Mesendoderm (in vitro differentiated cells): Measurements from ENCODE around the gene WSB2.

Source experiments
- DNase-seq: peaks from one replicate; pipeline ENCODE4 v3.0.0; 2013
- H2AK5ac ChIP-seq: 2 replicates; pipeline ENCODE4 v1.6.1; 2013; ENCODE audit warnings: low read length, inconsistent platforms
- H2BK120ac ChIP-seq: 2 replicates; pipeline ENCODE4 v1.6.1; 2013; ENCODE audit warnings: low read depth, mild to moderate bottlenecking, low read length, moderate library complexity, mixed read lengths
- H2BK15ac ChIP-seq: replicated peaks from 2 replicates; pipeline ENCODE4 v1.6.1; 2013; ENCODE audit warnings: low read depth, mild to moderate bottlenecking, moderate library complexity
- H2BK5ac ChIP-seq: 2 replicates; pipeline ENCODE4 v1.6.1; 2013; ENCODE audit warnings: low read length, inconsistent platforms
- H3K18ac ChIP-seq: 2 replicates; pipeline ENCODE4 v1.6.1; 2013; ENCODE audit warnings: mild to moderate bottlenecking, low read length, mixed read lengths
- H3K23ac ChIP-seq: one replicate; pipeline ENCODE4 v1.6.1; 2013; ENCODE audit warnings: low read length
- H3K27ac ChIP-seq: 2 replicates; pipeline ENCODE4 v1.5.1; 2013; ENCODE audit warnings: low read depth, mild to moderate bottlenecking, inconsistent platforms, low read length, moderate library complexity
- H3K27me3 ChIP-seq: 2 replicates; pipeline ENCODE4 v1.6.1; 2013; ENCODE audit warnings: low read length, control low read depth, mild to moderate bottlenecking, inconsistent platforms; ENCODE audit not compliant: insufficient read depth, poor library complexity
- H3K36me3 ChIP-seq: 2 replicates; pipeline ENCODE4 v1.6.1; 2013; ENCODE audit warnings: low read length, inconsistent platforms; ENCODE audit not compliant: control insufficient read depth, insufficient read depth
- H3K4ac ChIP-seq: one replicate; pipeline ENCODE4 v1.6.1; 2013; ENCODE audit warnings: low read depth, mild to moderate bottlenecking, low read length, moderate library complexity
- H3K4me1 ChIP-seq: 2 replicates; pipeline ENCODE4 v1.6.1; 2013; ENCODE audit warnings: low read depth, low read length, inconsistent platforms; ENCODE audit not compliant: control insufficient read depth
- H3K4me2 ChIP-seq: 2 replicates; pipeline ENCODE4 v1.6.1; 2013; ENCODE audit warnings: low read length
- H3K4me3 ChIP-seq: 2 replicates; pipeline ENCODE4 v1.5.1; 2013; ENCODE audit warnings: mild to moderate bottlenecking, low read length
- H3K56ac ChIP-seq: one replicate; pipeline ENCODE4 v1.6.1; 2013; ENCODE audit warnings: low read length
- H3K79me1 ChIP-seq: 2 replicates; pipeline ENCODE4 v1.6.1; 2013; ENCODE audit warnings: low read length, inconsistent platforms
- H3K79me2 ChIP-seq: 2 replicates; pipeline ENCODE4 v1.6.1; 2013; ENCODE audit warnings: mild to moderate bottlenecking, low read length; ENCODE audit not compliant: control insufficient read depth, insufficient read depth
- H3K9ac ChIP-seq: 2 replicates; pipeline ENCODE4 v1.6.1; 2013; ENCODE audit warnings: low read length, inconsistent platforms
- H4K5ac ChIP-seq: one replicate; pipeline ENCODE4 v1.6.1; 2013; ENCODE audit warnings: low read length
- H4K8ac ChIP-seq: one replicate; pipeline ENCODE4 v1.6.1; 2013; ENCODE audit warnings: low read depth, mild to moderate bottlenecking, control low read depth, low read length, moderate library complexity
- WGBS: extraction: QIAGEN DNeasy Blood & Tissue Kit; methylation state at CpG from one replicate; pipeline ENCODE4 v1.1.7; 2013; ENCODE audit warnings: low lambda C conversion rate, missing lambda C conversion rate; ENCODE audit not compliant: insufficient coverage; ENCODE audit errors: extremely low coverage; 5-methylcytosine and 5-hydroxymethylcytosine counted together

Gene WSB2

GRCh38 chr12:118103201-118103600, 42.2 kb upstream of the WSB2 start:
- peak overlapping the region; percentile 87 for H3K56ac ChIP-seq
- no peaks in the 10 kb centered on the region for H3K36me3 ChIP-seq
- peaks cover 9% of the 10 kb centered on the region for H3K79me2 ChIP-seq
- no peak overlapping the region for H4K5ac ChIP-seq
- peak overlapping the region; percentile 98 for H3K18ac ChIP-seq
- peak overlapping the region; percentile 96 for H3K27ac ChIP-seq
- peak overlapping the region; percentile 49 for H2BK120ac ChIP-seq
- H2BK15ac ChIP-seq = no peak overlapping the region
- H2AK5ac ChIP-seq = no peak overlapping the region
- no peaks in the 10 kb centered on the region for H3K27me3 ChIP-seq
- H3K4me3 ChIP-seq = peak overlapping the region; percentile 83
- peak; percentile 69 for DNase-seq
- peak overlapping the region; percentile 88 for H3K9ac ChIP-seq
- peaks cover 8% of the 10 kb centered on the region for H3K4me1 ChIP-seq
- no peaks in the 10 kb centered on the region for H3K79me1 ChIP-seq
- H3K4me2 ChIP-seq = peak overlapping the region; percentile 77
- WGBS = no CpG with 5 or more reads among the region's 32 CpGs
- peak overlapping the region; percentile 59 for H3K23ac ChIP-seq
- H3K4ac ChIP-seq = peak overlapping the region; percentile 78
- H2BK5ac ChIP-seq = peak overlapping the region; percentile 54
- H4K8ac ChIP-seq = no peak overlapping the region

GRCh38 chr12:118102609-118103008, 41.6 kb upstream of the WSB2 start:
- Histone ChIP-seq H3K79me2 (peaks cover 9% of the 10 kb centered on the region), H4K5ac (no peak overlapping the region), H2BK120ac (no peak overlapping the region), H3K9ac (peak overlapping the region; percentile 88), H2BK15ac (no peak overlapping the region), H3K18ac (peak overlapping the region; percentile 98), H3K79me1 (no peaks in the 10 kb centered on the region), H3K4me3 (peak overlapping the region; percentile 83), H2BK5ac (no peak overlapping the region), H3K27me3 (no peaks in the 10 kb centered on the region), H3K4me1 (peaks cover 8% of the 10 kb centered on the region), H3K4me2 (peak overlapping the region; percentile 77), H3K56ac (peak overlapping the region; percentile 69), H3K4ac (no peak overlapping the region), H3K27ac (peak overlapping the region; percentile 51), H2AK5ac (no peak overlapping the region), H3K36me3 (no peaks in the 10 kb centered on the region), H3K23ac (no peak overlapping the region), H4K8ac (no peak overlapping the region)
- WGBS = no CpG with 5 or more reads among the region's 5 CpGs
- peak; percentile 26 for DNase-seq

- no peak overlapping the region for H4K5ac ChIP-seq
- H3K79me1 ChIP-seq = no peaks in the 10 kb centered on the region
- no peak overlapping the region for H3K27ac ChIP-seq
- H3K18ac ChIP-seq = no peak overlapping the region
- H3K56ac ChIP-seq = peak overlapping the region; percentile 60
- no peak overlapping the region for H3K4ac ChIP-seq
- peaks cover 8% of the 10 kb centered on the region for H3K4me1 ChIP-seq
- H3K27me3 ChIP-seq = no peaks in the 10 kb centered on the region
- peak overlapping the region; percentile 78 for H2AK5ac ChIP-seq
- H3K9ac ChIP-seq = peak overlapping the region; percentile 40
- H3K36me3 ChIP-seq = no peaks in the 10 kb centered on the region
- no peak overlapping the region for H2BK120ac ChIP-seq
- H2BK5ac ChIP-seq = no peak overlapping the region
- no peak overlapping the region for H4K8ac ChIP-seq
- no peak overlapping the region for H3K4me3 ChIP-seq
- no peak overlapping the region for H3K23ac ChIP-seq
- H2BK15ac ChIP-seq = no peak overlapping the region
- peak; percentile 93 for DNase-seq
- WGBS = no CpG with 5 or more reads among the region's 6 CpGs
- peak overlapping the region; percentile 44 for H3K4me2 ChIP-seq
- H3K79me2 ChIP-seq = peaks cover 9% of the 10 kb centered on the region
Measured at GRCh38 chr12:118102070-118102469, 41.1 kb upstream of the WSB2 start.

GRCh38 chr12:118101051-118101450, 40.1 kb upstream of the WSB2 start:
- Histone ChIP-seq H3K27me3 (no peaks in the 10 kb centered on the region), H3K9ac (no peak overlapping the region), H2BK120ac (no peak overlapping the region), H3K79me1 (no peaks in the 10 kb centered on the region), H4K5ac (no peak overlapping the region), H3K27ac (no peak overlapping the region), H2AK5ac (no peak overlapping the region), H3K4me1 (peaks cover 8% of the 10 kb centered on the region), H3K23ac (no peak overlapping the region), H3K36me3 (no peaks in the 10 kb centered on the region), H4K8ac (no peak overlapping the region), H2BK15ac (no peak overlapping the region), H3K18ac (no peak overlapping the region), H3K56ac (no peak overlapping the region), H3K4ac (no peak overlapping the region), H3K79me2 (peaks cover 11% of the 10 kb centered on the region), H3K4me3 (no peak overlapping the region), H2BK5ac (no peak overlapping the region), H3K4me2 (no peak overlapping the region)
- WGBS = no CpG with 5 or more reads among the region's 3 CpGs
- DNase-seq = no peak

- Histone ChIP-seq H3K4me3 (no peak overlapping the region), H2AK5ac (no peak overlapping the region)
- no CpG with 5 or more reads among the region's 12 CpGs for WGBS
Measured at GRCh38 chr12:118098911-118099671, 38.1 kb upstream of the WSB2 start.

More at GRCh38 chr12:118098911-118099671, 38.1 kb upstream of the WSB2 start:
- no peak overlapping the region for H3K9ac ChIP-seq
- no peak overlapping the region for H3K4me2 ChIP-seq
- no peak overlapping the region for H3K56ac ChIP-seq
- no peak overlapping the region for H4K5ac ChIP-seq
- peaks cover 8% of the 10 kb centered on the region for H3K4me1 ChIP-seq
- H3K18ac ChIP-seq = no peak overlapping the region
- peaks cover 1% of the 10 kb centered on the region for H3K36me3 ChIP-seq
- H3K27ac ChIP-seq = no peak overlapping the region
- no peak overlapping the region for H2BK5ac ChIP-seq
- H3K79me2 ChIP-seq = peaks cover 11% of the 10 kb centered on the region
- no peak overlapping the region for H2BK15ac ChIP-seq
- DNase-seq = no peak
- H3K27me3 ChIP-seq = no peaks in the 10 kb centered on the region
- no peak overlapping the region for H4K8ac ChIP-seq
- H3K79me1 ChIP-seq = no peaks in the 10 kb centered on the region
- H3K23ac ChIP-seq = no peak overlapping the region
- H2BK120ac ChIP-seq = no peak overlapping the region
- no peak overlapping the region for H3K4ac ChIP-seq
